OCI-LY1 (cell line): ENCODE data around the gene SLBP.

Experiments used
- H2AFZ ChIP-seq: fragments of 200-600 bp; sonication (generic), shearing (Covaris generic); 2 replicates; pipeline ENCODE4 v1.6.0; 2014; ENCODE audit warnings: antibody characterized with exemption, mild to moderate bottlenecking, low read length
- H3F3A ChIP-seq: fragments of 200-600 bp; sonication (generic), shearing (Covaris generic); 2 replicates; pipeline ENCODE4 v1.6.0; 2014; ENCODE audit warnings: mild to moderate bottlenecking, antibody characterized with exemption, low read length, moderate library complexity; ENCODE audit not compliant: insufficient read depth
- H3K27ac ChIP-seq: fragments of 200-600 bp; sonication (generic); 2 replicates; pipeline ENCODE4 v1.5.1; 2014; ENCODE audit warnings: low read length, mixed run types, mild to moderate bottlenecking, low read depth; ENCODE audit not compliant: poor library complexity, severe bottlenecking
- H3K27me3 ChIP-seq: fragments of 200-600 bp; sonication (generic); 2 replicates; pipeline ENCODE4 v1.6.0; 2014; ENCODE audit warnings: antibody characterized with exemption, mild to moderate bottlenecking, low read length, moderate library complexity; ENCODE audit not compliant: insufficient read depth
- H3K36me3 ChIP-seq: fragments of 200-600 bp; sonication (generic); 2 replicates; pipeline ENCODE4 v1.6.1; 2014; ENCODE audit warnings: mild to moderate bottlenecking, antibody characterized with exemption, low read length, moderate library complexity, mixed read lengths; ENCODE audit not compliant: insufficient read depth
- H3K4me1 ChIP-seq: fragments of 200-600 bp; sonication (generic); 2 replicates; pipeline ENCODE4 v1.5.1; 2014; ENCODE audit warnings: mild to moderate bottlenecking, low read length, moderate library complexity; ENCODE audit not compliant: insufficient read depth, severe bottlenecking
- H3K4me2 ChIP-seq: fragments of 200-600 bp; sonication (generic), shearing (Covaris generic); 2 replicates; pipeline ENCODE4 v1.6.1; 2014; ENCODE audit warnings: low read length
- H3K4me3 ChIP-seq: fragments of 200-600 bp; sonication (generic); 2 replicates; pipeline ENCODE4 v1.5.1; 2014; ENCODE audit warnings: low read length, low read depth, mild to moderate bottlenecking, mixed read lengths; ENCODE audit not compliant: poor library complexity, severe bottlenecking
- H3K79me2 ChIP-seq: fragments of 200-600 bp; shearing (Covaris generic); 2 replicates; pipeline ENCODE4 v1.6.1; 2016; ENCODE audit warnings: mixed run types, low read length, mixed read lengths; ENCODE audit not compliant: insufficient read depth
- H3K9ac ChIP-seq: fragments of 200-600 bp; sonication (generic), shearing (Covaris generic); 2 replicates; pipeline ENCODE4 v1.6.1; 2014; ENCODE audit warnings: mild to moderate bottlenecking, low read length, mixed read lengths
- H3K9me2 ChIP-seq: fragments of 200-600 bp; sonication (generic), shearing (Covaris generic); 2 replicates; pipeline ENCODE4 v1.6.1; 2014; ENCODE audit warnings: low read depth, mild to moderate bottlenecking, low read length, mixed read lengths
- H3K9me3 ChIP-seq: fragments of 200-600 bp; shearing (Covaris generic); 2 replicates; pipeline ENCODE4 v1.6.1; 2014; ENCODE audit warnings: low read length, mixed read lengths
- H4K20me1 ChIP-seq: fragments of 200-600 bp; sonication (generic), shearing (Covaris generic); 2 replicates; pipeline ENCODE4 v1.6.0; 2016; ENCODE audit warnings: mild to moderate bottlenecking, low read length; ENCODE audit not compliant: insufficient read depth
- EZH2 ChIP-seq: fragments of 200-600 bp; sonication (generic), shearing (Covaris generic); IDR thresholded peaks from 2 replicates; pipeline ENCODE4 v1.8.0; 2017; ENCODE audit warnings: borderline replicate concordance, mixed run types, mild to moderate bottlenecking, antibody characterized with exemption, low read length, moderate library complexity, mixed read lengths
- TF ChIP-seq, protein P1 (sequence below): fragments of 200-600 bp; sonication (generic), shearing (Covaris generic); IDR thresholded peaks from 2 replicates; pipeline ENCODE4 v1.5.1; 2017; ENCODE audit warnings: mild to moderate bottlenecking, antibody characterized with exemption, low read length, moderate library complexity, mixed read lengths

The SLBP gene

DNA sequence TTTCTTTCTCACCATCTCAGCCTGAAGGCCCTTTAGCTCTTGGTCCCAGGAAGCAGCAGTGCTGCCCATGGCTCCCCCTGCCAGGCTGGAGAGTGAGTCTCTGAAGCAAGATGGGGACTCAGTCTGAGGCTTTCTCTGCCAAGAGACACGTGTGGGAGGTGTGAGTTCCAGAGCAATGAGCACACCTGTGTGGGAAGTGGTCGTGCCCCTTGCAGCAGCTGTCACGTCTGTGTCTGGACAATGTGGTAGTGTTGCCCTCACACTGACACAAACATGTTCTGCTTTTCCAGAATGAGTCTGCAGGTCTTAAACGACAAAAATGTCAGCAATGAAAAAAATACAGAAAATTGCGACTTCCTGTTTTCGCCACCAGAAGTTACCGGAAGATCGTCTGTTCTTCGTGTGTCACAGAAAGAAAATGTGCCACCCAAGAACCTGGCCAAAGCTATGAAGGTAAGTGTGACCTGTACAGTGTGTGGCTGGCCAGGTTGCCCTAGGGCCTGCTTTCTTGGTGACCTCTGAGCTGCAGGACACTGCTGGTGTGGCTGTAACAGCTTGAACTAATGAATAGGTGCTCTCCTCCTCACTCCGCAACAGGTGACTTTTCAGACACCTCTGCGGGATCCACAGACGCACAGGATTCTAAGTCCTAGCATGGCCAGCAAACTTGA, 11.1 kb upstream of the SLBP start:
- Histone ChIP-seq H3F3A (no peaks in the 10 kb centered on the region; the same call in 1 of the 2 replicates), H3K9ac (peak overlapping the region; percentile 92), H2AFZ (no peak overlapping the region), H3K9me3 (no peaks in the 10 kb centered on the region), H3K27me3 (no peaks in the 10 kb centered on the region), H3K36me3 (peaks cover 45% of the 10 kb centered on the region), H3K27ac (peak overlapping the region; percentile 97), H3K4me3 (peak overlapping the region; percentile 93), H3K79me2 (peaks cover 8% of the 10 kb centered on the region), H3K9me2 (no peaks in the 10 kb centered on the region), H3K4me1 (peaks cover 59% of the 10 kb centered on the region), H3K4me2 (peak overlapping the region; percentile 92), H4K20me1 (no peaks in the 10 kb centered on the region)
- TF ChIP-seq, protein P1, sequence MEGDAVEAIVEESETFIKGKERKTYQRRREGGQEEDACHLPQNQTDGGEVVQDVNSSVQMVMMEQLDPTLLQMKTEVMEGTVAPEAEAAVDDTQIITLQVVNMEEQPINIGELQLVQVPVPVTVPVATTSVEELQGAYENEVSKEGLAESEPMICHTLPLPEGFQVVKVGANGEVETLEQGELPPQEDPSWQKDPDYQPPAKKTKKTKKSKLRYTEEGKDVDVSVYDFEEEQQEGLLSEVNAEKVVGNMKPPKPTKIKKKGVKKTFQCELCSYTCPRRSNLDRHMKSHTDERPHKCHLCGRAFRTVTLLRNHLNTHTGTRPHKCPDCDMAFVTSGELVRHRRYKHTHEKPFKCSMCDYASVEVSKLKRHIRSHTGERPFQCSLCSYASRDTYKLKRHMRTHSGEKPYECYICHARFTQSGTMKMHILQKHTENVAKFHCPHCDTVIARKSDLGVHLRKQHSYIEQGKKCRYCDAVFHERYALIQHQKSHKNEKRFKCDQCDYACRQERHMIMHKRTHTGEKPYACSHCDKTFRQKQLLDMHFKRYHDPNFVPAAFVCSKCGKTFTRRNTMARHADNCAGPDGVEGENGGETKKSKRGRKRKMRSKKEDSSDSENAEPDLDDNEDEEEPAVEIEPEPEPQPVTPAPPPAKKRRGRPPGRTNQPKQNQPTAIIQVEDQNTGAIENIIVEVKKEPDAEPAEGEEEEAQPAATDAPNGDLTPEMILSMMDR: no peak
- no peak for TF ChIP-seq EZH2

DNA sequence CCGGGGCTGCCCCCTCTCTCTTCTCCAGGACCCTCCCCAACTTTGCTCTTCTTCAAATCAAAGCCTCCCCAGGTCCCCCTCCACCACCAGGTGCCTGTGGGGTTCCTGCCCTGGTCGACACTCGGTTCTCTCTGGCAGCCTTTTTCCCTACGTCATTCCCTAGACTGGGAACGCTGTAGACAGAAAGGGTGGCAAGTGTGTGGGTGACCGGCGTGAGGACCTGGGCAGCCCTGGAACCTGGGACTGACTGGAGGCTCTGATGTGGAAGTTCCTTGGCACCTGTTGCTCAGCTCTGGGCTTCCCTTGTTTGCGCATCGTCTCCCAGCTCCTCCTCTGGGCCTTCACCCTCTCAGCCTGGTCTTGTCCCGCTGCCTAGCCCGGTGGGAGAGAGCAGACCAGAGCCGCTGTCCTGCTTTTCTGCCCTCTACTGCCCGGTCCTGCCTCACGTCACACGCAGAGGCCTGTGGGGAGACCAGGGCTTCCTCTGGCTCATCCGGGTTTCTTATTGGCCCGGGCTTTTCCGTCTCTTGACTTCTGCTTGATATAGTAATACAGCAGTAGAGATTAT, 10.5 kb upstream of the SLBP start:
- no peaks in the 10 kb centered on the region for H3K9me3 ChIP-seq
- H3K9ac ChIP-seq: peak overlapping the region; percentile 92
- H3K36me3 ChIP-seq: peaks cover 39% of the 10 kb centered on the region
- H3K9me2 ChIP-seq: no peaks in the 10 kb centered on the region
- H2AFZ ChIP-seq: no peak overlapping the region
- H4K20me1 ChIP-seq: no peaks in the 10 kb centered on the region
- H3K79me2 ChIP-seq: peaks cover 8% of the 10 kb centered on the region
- no peaks in the 10 kb centered on the region; the same call in 1 of the 2 replicates for H3F3A ChIP-seq
- H3K4me1 ChIP-seq: peaks cover 65% of the 10 kb centered on the region
- no peaks in the 10 kb centered on the region for H3K27me3 ChIP-seq
- TF ChIP-seq, protein P1: no peak
- no peak for TF ChIP-seq EZH2
- peak overlapping the region; percentile 93 for H3K4me3 ChIP-seq
- H3K27ac ChIP-seq: peak overlapping the region; percentile 97
- peak overlapping the region; percentile 92 for H3K4me2 ChIP-seq

DNA sequence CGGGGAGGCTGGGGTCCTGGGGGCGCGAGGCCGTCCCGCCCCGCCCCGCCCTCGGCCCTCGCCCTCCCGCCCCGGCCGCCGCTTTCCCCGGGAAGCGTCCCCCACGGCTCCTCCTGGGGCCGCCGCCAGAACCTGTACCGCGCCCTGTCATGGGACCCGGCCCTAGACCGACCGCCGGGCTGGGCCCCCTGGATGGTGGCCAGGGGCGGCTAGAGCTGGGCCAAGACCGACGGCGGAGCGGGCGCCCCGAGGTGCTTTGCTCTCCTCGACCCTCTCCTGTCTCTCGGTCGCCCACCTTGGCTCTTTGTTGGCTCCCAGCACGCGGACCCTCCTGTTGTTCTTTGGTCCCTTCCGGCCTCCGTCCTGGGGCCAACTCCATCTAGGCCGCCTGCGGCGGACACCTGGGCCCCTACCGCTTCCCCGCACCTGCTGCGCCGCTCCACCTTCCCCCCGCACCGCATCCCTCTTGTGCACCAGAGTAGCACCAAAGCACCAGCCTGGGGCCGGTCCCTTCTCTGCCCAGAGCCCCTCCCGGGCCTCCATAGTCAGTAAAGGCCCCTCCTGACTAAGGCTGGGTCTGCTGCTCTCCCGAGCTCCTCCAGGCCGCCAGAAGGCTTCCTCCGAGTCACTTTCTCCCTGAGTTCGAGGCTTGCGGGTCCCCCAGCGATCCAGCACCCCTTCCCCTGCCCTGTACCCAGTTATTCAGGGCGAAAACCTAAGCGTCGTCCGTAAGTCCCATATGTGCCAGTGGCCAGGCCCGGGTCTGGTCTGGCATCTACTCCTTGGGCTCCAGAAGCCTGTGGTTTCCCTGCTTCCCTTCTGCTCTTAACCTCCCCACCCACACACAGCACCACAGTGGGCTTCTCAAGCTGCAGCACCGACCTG, 9.8 kb upstream of the SLBP start:
- Histone ChIP-seq H3K79me2 (peaks cover 8% of the 10 kb centered on the region), H3K36me3 (peaks cover 32% of the 10 kb centered on the region), H3K27ac (peak overlapping the region; percentile 97)

More for the DNA sequence above, 9.8 kb upstream of the SLBP start:
- Histone ChIP-seq H3K4me3 (peak overlapping the region; percentile 93), H4K20me1 (no peaks in the 10 kb centered on the region), H3K9me3 (no peaks in the 10 kb centered on the region), H3K9me2 (no peaks in the 10 kb centered on the region), H3K27me3 (no peaks in the 10 kb centered on the region), H2AFZ (no peak overlapping the region), H3F3A (no peaks in the 10 kb centered on the region; the same call in 1 of the 2 replicates), H3K4me2 (peak overlapping the region; percentile 92), H3K9ac (peak overlapping the region; percentile 92), H3K4me1 (peaks cover 72% of the 10 kb centered on the region)
- TF ChIP-seq, protein P1: no peak
- TF ChIP-seq EZH2: no peak
